A673 (cell line): ENCODE data around the gene PACS1. TPM values are rescaled to one million over a fixed set of nuclear protein-coding genes. Genes with fewer than 3 reads are reported as not detected.
A peak's percentile ranks its signal among the peaks of the same experiment; 100 is the strongest.
"Not testable (repeated sequence)": the region's sequence is repeated elsewhere in the genome, so short reads cannot be mapped to it uniquely, and the experiment has no call there.

ENCODE experiments used
- BruUV-seq: library from RNA; stranded (reverse); fragments of 400-500 nt; replicated peaks from 2 replicates; lab custom pipeline; 2021; lab: Mats Ljungman, UMichigan
- CTCF ChIA-PET: fragments of 300-600 bp; sonication (Branson Sonifier 250); formaldehyde crosslinking; loops from one replicate; lab custom pipeline; 2022; ENCODE audit warnings: antibody characterized with exemption; lab: Charles Lee
- POLR2A ChIA-PET: fragments of 300-600 bp; sonication (Branson Sonifier 250); formaldehyde crosslinking; loops from one replicate; lab custom pipeline; 2022; ENCODE audit warnings: antibody characterized with exemption; ENCODE audit not compliant: low non-redundant PET; lab: Charles Lee
- DNase-seq: peaks from one replicate; pipeline ENCODE4 v3.0.0-alpha.2; 2015; ENCODE audit warnings: low spot score
- H3K27ac ChIP-seq: fragments of 200-600 bp; sonication (generic); 2 replicates; pipeline ENCODE4 v1.5.1; 2016; ENCODE audit warnings: mixed run types, low read depth, mild to moderate bottlenecking, mixed read lengths, antibody characterized with exemption, low read length; ENCODE audit not compliant: poor library complexity, severe bottlenecking
- H3K27me3 ChIP-seq: fragments of 200-600 bp; sonication (generic); replicated peaks from 2 replicates; pipeline ENCODE4 v1.6.1; 2017; ENCODE audit warnings: mixed run types, low read depth, mild to moderate bottlenecking, mixed read lengths, antibody characterized with exemption, low read length; ENCODE audit not compliant: insufficient read depth, poor library complexity
- H3K36me3 ChIP-seq: fragments of 200-600 bp; sonication (generic); 2 replicates; pipeline ENCODE4 v1.6.1; 2016; ENCODE audit warnings: mixed run types, mild to moderate bottlenecking, mixed read lengths, antibody characterized with exemption, low read length; ENCODE audit not compliant: insufficient read depth, poor library complexity, severe bottlenecking
- H3K4me1 ChIP-seq: fragments of 200-600 bp; sonication (generic); 2 replicates; pipeline ENCODE4 v1.6.1; 2017; ENCODE audit warnings: mixed run types, mild to moderate bottlenecking, mixed read lengths, antibody characterized with exemption, low read length; ENCODE audit not compliant: insufficient read depth, poor library complexity, severe bottlenecking
- H3K4me3 ChIP-seq: fragments of 200-600 bp; sonication (generic); 2 replicates; pipeline ENCODE4 v1.5.1; 2016; ENCODE audit warnings: low read depth, mixed run types, mild to moderate bottlenecking, mixed read lengths, low read length; ENCODE audit not compliant: poor library complexity, severe bottlenecking
- H3K9me3 ChIP-seq: fragments of 200-600 bp; sonication (generic); 2 replicates; pipeline ENCODE4 v1.6.1; 2016; ENCODE audit warnings: mixed run types, low read depth, mild to moderate bottlenecking, mixed read lengths, antibody characterized with exemption, low read length; ENCODE audit not compliant: poor library complexity, severe bottlenecking
- EZH2 ChIP-seq: fragments of 200-600 bp; sonication (generic); IDR thresholded peaks from 2 replicates; pipeline ENCODE4 v1.6.1; 2017; ENCODE audit warnings: borderline replicate concordance, low read depth, mild to moderate bottlenecking, mixed read lengths, antibody characterized with exemption, low read length; ENCODE audit not compliant: poor library complexity, severe bottlenecking
- intact Hi-C: fragments of 100-400 bp; cut with micrococcal nuclease; formaldehyde crosslinking; loops from one replicate; pipeline ENCODE4 v1.10.0; 2022; ENCODE audit not compliant: unreplicated experiment
- total RNA-seq: library from RNA; stranded (reverse); gene quantifications from 2 replicates; pipeline ENCODE4 v1.2.3, GENCODE V29; 2021
- TF ChIP-seq, protein P1 (sequence below): fragments of 300-800, 200-600 bp; sonication (generic); conservative IDR thresholded peaks from 2 replicates; pipeline ENCODE4 v1.5.1; 2017; ENCODE audit warnings: low read depth, mild to moderate bottlenecking, antibody characterized with exemption, low read length, moderate library complexity, mixed read lengths

The PACS1 gene
- total RNA-seq, 1 experiment from 2014 or later, result 75.7 TPM

DNA sequence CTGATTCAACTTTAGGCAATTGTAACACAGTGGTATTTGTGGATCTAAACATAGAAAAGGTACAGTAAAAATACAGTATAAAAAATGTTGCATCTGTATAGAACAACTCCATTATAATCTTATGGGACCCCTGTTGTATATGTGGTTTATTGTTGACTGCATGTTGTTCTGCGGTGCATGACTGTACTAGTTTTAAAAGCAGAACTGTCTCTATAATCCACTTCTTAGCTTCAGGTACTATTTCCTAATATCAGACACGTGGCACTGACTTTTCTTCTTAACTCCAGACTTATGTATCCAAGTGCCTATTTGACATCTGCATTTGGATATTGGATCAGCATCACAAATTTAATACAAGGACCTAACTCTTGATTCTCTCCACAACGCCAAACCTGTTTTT, 41.1 kb downstream of the PACS1 start:
- ChIA-PET CTCF (no interaction called here), POLR2A (no interaction called here)
- TF ChIP-seq, protein P1, sequence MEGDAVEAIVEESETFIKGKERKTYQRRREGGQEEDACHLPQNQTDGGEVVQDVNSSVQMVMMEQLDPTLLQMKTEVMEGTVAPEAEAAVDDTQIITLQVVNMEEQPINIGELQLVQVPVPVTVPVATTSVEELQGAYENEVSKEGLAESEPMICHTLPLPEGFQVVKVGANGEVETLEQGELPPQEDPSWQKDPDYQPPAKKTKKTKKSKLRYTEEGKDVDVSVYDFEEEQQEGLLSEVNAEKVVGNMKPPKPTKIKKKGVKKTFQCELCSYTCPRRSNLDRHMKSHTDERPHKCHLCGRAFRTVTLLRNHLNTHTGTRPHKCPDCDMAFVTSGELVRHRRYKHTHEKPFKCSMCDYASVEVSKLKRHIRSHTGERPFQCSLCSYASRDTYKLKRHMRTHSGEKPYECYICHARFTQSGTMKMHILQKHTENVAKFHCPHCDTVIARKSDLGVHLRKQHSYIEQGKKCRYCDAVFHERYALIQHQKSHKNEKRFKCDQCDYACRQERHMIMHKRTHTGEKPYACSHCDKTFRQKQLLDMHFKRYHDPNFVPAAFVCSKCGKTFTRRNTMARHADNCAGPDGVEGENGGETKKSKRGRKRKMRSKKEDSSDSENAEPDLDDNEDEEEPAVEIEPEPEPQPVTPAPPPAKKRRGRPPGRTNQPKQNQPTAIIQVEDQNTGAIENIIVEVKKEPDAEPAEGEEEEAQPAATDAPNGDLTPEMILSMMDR, result no peak
- TF ChIP-seq EZH2, result no peak
- H3K4me3 ChIP-seq, result no peak overlapping the region
- BruUV-seq, result no TSS peak
- no peaks in the 10 kb centered on the region for H3K36me3 ChIP-seq
- no peak overlapping the region for H3K27ac ChIP-seq
- intact Hi-C loops, result no loop called here
- no peak for DNase-seq
- H3K9me3 ChIP-seq, result no peaks in the 10 kb centered on the region
- H3K4me1 ChIP-seq, result peaks cover 41% of the 10 kb centered on the region
- no peaks in the 10 kb centered on the region for H3K27me3 ChIP-seq

DNA sequence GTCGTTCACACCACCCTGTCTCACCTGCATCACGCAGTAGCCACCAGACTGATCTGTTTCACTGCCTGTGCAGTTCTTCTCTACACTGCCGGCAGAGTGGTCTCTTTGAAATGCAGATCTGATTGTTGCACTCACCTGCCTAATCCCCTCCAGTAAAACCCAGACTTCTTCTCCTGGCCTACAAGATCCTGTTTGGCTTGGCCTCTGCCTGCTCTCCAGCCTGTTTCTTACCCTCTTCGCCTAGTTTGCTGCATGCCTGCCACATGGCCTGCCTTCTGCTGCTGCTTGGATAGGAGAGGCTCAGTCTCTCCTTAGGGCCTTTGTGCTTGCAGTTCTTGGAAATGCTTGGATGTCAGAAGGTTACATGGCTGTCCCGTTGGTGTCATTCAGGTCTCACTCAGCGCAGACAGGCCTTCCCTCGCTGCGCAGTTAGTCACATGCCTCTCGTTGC, 42.0 kb downstream of the PACS1 start:
- no peak for TF ChIP-seq EZH2
- TF ChIP-seq, protein P1, result no peak
- BruUV-seq, result no TSS peak
- intact Hi-C loops, result no loop called here
- no peak overlapping the region for H3K4me3 ChIP-seq
- H3K4me1 ChIP-seq, result peaks cover 51% of the 10 kb centered on the region
- H3K36me3 ChIP-seq, result no peaks in the 10 kb centered on the region
- no peaks in the 10 kb centered on the region for H3K9me3 ChIP-seq
- POLR2A ChIA-PET, result no interaction called here
- CTCF ChIA-PET, result no interaction called here
- H3K27me3 ChIP-seq, result no peaks in the 10 kb centered on the region
- no peak for DNase-seq
- H3K27ac ChIP-seq, result peak overlapping the region; percentile 62

DNA sequence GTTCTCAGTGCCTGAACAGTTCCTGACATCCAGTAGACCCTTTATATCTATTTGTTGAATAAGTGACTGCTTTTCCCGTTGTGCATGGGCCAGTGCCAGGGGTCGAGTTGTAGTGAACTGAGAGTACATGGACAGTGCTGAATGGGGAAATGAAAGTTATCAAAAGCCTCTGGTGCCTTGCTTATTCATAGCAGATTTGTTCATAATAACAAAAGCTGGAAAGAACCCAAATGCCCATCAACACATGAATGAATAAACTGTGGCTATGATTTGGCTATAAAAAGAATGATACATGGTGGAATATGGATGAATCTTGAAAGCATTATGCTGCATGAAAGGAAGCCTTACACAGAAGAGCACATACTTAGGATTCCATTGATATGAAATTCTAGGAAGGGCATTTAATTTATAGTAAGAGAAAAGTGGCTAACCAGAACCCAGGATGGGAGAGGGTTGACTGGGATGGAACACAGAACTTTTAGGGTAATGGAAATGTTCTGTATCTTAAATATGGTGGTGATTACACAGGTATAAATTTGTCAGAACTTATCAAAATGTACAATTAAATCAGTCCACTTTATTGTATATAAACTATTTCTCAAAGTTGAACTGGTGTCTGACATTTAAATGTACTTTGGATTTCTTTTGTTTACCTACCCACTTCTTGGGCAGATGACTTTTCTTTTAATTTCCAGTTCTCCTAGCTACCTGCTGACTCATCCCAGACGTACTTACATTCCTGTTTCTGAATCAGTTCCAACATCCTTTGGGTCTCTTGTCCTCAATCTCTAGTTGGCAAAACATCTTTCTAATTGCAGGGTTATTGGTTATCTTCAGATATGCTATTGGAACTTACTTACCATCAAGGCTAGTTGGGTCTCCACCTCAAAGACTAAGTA, 42.8 kb downstream of the PACS1 start:
- DNase-seq, result peak; percentile 47
- intact Hi-C loops, result no loop called here
- Histone ChIP-seq H3K27ac (peak overlapping the region; percentile 62), H3K9me3 (no peaks in the 10 kb centered on the region), H3K27me3 (no peaks in the 10 kb centered on the region), H3K36me3 (no peaks in the 10 kb centered on the region), H3K4me1 (peaks cover 55% of the 10 kb centered on the region), H3K4me3 (no peak overlapping the region)
- no peak for TF ChIP-seq EZH2
- POLR2A ChIA-PET, result no interaction called here
- CTCF ChIA-PET, result no interaction called here
- BruUV-seq, result no TSS peak

DNA sequence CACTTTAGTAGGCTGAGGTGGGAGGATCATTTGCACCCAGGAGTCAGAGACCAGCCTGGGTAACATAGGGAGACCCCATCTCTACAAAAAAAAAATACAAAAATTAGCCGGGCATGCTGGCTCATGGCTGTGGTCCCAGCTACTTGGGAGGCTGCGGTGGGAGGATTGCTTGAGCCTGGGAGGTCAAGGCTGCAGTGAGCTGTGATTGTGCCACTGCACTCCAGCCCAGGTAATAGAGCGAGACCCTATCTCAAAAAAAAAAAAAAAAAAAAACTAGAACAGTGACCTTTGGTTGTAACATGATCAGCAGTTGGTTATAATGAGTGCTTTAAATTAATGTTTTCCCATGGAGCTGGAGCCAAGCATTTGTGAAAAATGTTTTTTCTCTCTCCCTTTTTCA, 44.9 kb downstream of the PACS1 start:
- BruUV-seq, DNase-seq, H3K9me3 ChIP-seq, H3K27me3 ChIP-seq, H3K36me3 ChIP-seq: not testable (repeated sequence)
- intact Hi-C loops, result loop anchor here (5.0 kb wide), 1 partner anchor 43 kb away; the partner anchor contains the start of gene PACS1
- Histone ChIP-seq H3K4me3 (peak overlapping the region; percentile 17), H3K27ac (peak overlapping the region; percentile 72), H3K4me1 (peaks cover 76% of the 10 kb centered on the region)
- POLR2A ChIA-PET, result interaction anchor here (0.6 to 1.1 kb wide), 2 partner anchors 11 to 204 kb away, joined by 7 to 9 read pairs; no protein-coding TSS in a partner anchor
- CTCF ChIA-PET, result interaction anchor here (0.6 kb wide), 1 partner anchor 12 kb away, joined by 3 read pairs; no protein-coding TSS in a partner anchor
